SKM-1 (cell line): ENCODE data around the gene BCL11B.

Experiments used
- DNase-seq: peaks from one replicate; lab custom pipeline; 2025; ENCODE audit not compliant: unreplicated experiment; lab: John Stamatoyannopoulos, UW

Gene BCL11B

GRCh38 chr14:99256483-99256874, 15.5 kb downstream of the BCL11B start:
- DNase-seq = no peak

- DNase-seq = no peak
These were observed 16.1 kb downstream of the BCL11B start for GRCh38 chr14:99255621-99256482.

GRCh38 chr14:99254328-99255009, 17.5 kb downstream of the BCL11B start:
- DNase-seq = no peak

GRCh38 chr14:99253890-99254289, 18.1 kb downstream of the BCL11B start:
- DNase-seq = no peak

GRCh38 chr14:99252940-99253868, 18.8 kb downstream of the BCL11B start:
- no peak for DNase-seq

GRCh38 chr14:99252443-99252939, 19.5 kb downstream of the BCL11B start:
- no peak for DNase-seq

GRCh38 chr14:99251721-99252120, 20.3 kb downstream of the BCL11B start:
- no peak for DNase-seq

GRCh38 chr14:99250636-99251208, 21.3 kb downstream of the BCL11B start:
- DNase-seq = no peak

- no peak for DNase-seq
These were observed 22.6 kb downstream of the BCL11B start for GRCh38 chr14:99249389-99249788.

- no peak for DNase-seq
These were observed 23.2 kb downstream of the BCL11B start for GRCh38 chr14:99248761-99249171.

- DNase-seq = no peak
These were observed 24.2 kb downstream of the BCL11B start for GRCh38 chr14:99247772-99248171.

GRCh38 chr14:99247101-99247729, 24.8 kb downstream of the BCL11B start:
- DNase-seq = no peak

GRCh38 chr14:99246536-99247097, 25.4 kb downstream of the BCL11B start:
- DNase-seq = no peak

GRCh38 chr14:99245564-99246511, 26.2 kb downstream of the BCL11B start:
- no peak for DNase-seq

GRCh38 chr14:99244941-99245563, 26.9 kb downstream of the BCL11B start:
- no peak for DNase-seq

- no peak for DNase-seq
These were observed 27.6 kb downstream of the BCL11B start for GRCh38 chr14:99244367-99244901.

GRCh38 chr14:99242816-99243721, 28.9 kb downstream of the BCL11B start:
- DNase-seq = no peak
